ENCODE measurements around the gene SMIM24. TPM values are rescaled to one million over a fixed set of nuclear protein-coding genes. Genes with fewer than 3 reads are reported as not detected.
A peak's percentile ranks its signal among the peaks of the same experiment; 100 is the strongest.

SMIM24 gene
- total and polyA plus RNA-seq, 4 donors = 0.10 to 0.22 (median 0.15) TPM; not detected in 1

GRCh38 chr19:3499738-3500428 is 19.6 kb upstream of the SMIM24 start:
- H3K9ac ChIP-seq (ENCODE audit: insufficient read depth in 1 of 2, low read length in 2 of 2) = peak overlapping the region; percentile 79 to 92
- peaks cover 0 to 3% (median 0%) of the 10 kb centered on the region in 4 donors for H3K9me3 ChIP-seq (ENCODE audit: control insufficient read depth in 4 of 4, insufficient read depth in 3 of 4, low read length in 3 of 4)
- no peaks in the 10 kb centered on the region for H3K27me3 ChIP-seq (ENCODE audit: control insufficient read depth in 3 of 3, insufficient read depth in 3 of 3, low read length in 2 of 3)
- H3K4me3 ChIP-seq = peak overlapping the region; percentile 74
- WGBS, 2 donors = 22 to 25% methylated on average over 18 of the region's 18 CpGs
- ATAC-seq (ENCODE audit: insufficient read depth, low FRiP score) (no peak), DNase-seq (no peak)
- peaks cover 0 to 10% (median 4%) of the 10 kb centered on the region in 5 donors for H3K4me1 ChIP-seq (ENCODE audit: control insufficient read depth in 5 of 5, insufficient read depth in 5 of 5, low read length in 5 of 5)
- TF ChIP-seq CTCF (IDR thresholded peaks at IDR 0.05; ENCODE audit: control extremely low read depth, extremely low read depth) = no peak
- H3K36me3 ChIP-seq (ENCODE audit: control insufficient read depth in 4 of 4, insufficient read depth in 4 of 4, low read length in 4 of 4) = peaks cover 4 to 15% (median 9%) of the 10 kb centered on the region in 4 donors
- peak overlapping the region; percentile 71 to 92 for H3K27ac ChIP-seq (ENCODE audit: low read depth in 1 of 2, low read length in 1 of 2)

GRCh38 chr19:3497757-3498520 is 17.6 kb upstream of the SMIM24 start:
- peaks cover 0 to 3% (median 0%) of the 10 kb centered on the region in 4 donors for H3K9me3 ChIP-seq (ENCODE audit: control insufficient read depth in 4 of 4, insufficient read depth in 3 of 4, low read length in 3 of 4)
- H3K36me3 ChIP-seq (ENCODE audit: control insufficient read depth in 4 of 4, insufficient read depth in 4 of 4, low read length in 4 of 4) = peaks cover 6 to 26% (median 12%) of the 10 kb centered on the region in 4 donors
- WGBS, 2 donors = 94 to 96% methylated on average over 5 of the region's 5 CpGs
- TF ChIP-seq CTCF (IDR thresholded peaks at IDR 0.05; ENCODE audit: control extremely low read depth, extremely low read depth) = no peak
- peaks cover 0 to 10% (median 4%) of the 10 kb centered on the region in 5 donors for H3K4me1 ChIP-seq (ENCODE audit: control insufficient read depth in 5 of 5, insufficient read depth in 5 of 5, low read length in 5 of 5)
- H3K27me3 ChIP-seq (ENCODE audit: control insufficient read depth in 3 of 3, insufficient read depth in 3 of 3, low read length in 2 of 3) = no peaks in the 10 kb centered on the region
- H3K27ac ChIP-seq (ENCODE audit: low read depth in 1 of 2, low read length in 1 of 2) = no peak overlapping the region
- no peak for ATAC-seq (ENCODE audit: insufficient read depth, low FRiP score)
- H3K9ac ChIP-seq (ENCODE audit: insufficient read depth in 1 of 2, low read length in 2 of 2) = no peak overlapping the region
- no peak overlapping the region for H3K4me3 ChIP-seq
- no peak for DNase-seq

DNA sequence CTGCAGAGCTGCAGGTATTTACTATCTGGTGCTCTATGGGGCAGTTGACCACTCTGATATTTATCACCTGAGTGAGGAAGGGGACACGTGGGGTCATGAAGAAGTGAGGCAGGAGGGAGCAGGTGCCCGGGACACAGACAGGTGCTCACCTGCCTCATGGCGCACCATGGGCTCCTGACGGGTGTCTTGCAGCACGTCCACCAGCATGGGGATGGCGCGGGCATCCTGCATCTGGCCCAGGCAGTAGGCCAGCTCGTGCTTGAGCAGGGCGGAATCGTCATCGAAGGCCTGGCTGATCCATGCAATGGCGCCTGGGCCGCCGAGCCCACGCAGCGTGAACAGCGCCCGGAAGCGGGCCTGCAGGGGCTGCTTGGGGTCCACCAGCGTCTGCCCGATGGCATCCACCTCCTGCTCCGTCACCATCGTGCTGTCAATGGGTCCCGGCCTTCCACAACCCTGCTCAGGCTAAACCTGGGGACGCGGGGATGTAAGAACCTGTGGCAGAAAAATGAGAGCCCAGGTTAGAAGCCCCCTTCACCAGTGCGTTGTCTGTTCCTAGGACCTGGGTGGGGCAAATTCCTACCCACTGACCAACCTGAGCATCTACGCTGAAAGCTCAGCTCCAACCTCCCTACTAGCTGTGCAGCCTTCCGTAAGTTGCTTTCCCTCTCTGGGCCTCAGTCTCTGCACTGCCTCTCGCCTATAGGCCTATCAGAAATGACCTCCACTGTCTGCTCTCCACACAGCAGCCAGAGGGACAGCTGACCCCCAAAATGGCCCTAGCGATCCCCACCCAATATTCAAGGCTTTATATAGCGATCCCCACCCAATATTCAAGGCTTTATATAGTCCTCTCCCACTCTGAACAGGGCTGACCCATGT is 16.3 kb upstream of the SMIM24 start:
- H3K27ac ChIP-seq (ENCODE audit: low read depth in 1 of 2, low read length in 1 of 2) = no peak overlapping the region
- ATAC-seq (ENCODE audit: insufficient read depth, low FRiP score) (no peak), DNase-seq (no peak)
- H3K27me3 ChIP-seq (ENCODE audit: control insufficient read depth in 3 of 3, insufficient read depth in 3 of 3, low read length in 2 of 3) = no peaks in the 10 kb centered on the region
- no peak overlapping the region for H3K4me3 ChIP-seq
- H3K4me1 ChIP-seq (ENCODE audit: control insufficient read depth in 5 of 5, insufficient read depth in 5 of 5, low read length in 5 of 5) = peaks cover 0 to 10% (median 4%) of the 10 kb centered on the region in 5 donors
- peaks cover 0 to 3% (median 0%) of the 10 kb centered on the region in 4 donors for H3K9me3 ChIP-seq (ENCODE audit: control insufficient read depth in 4 of 4, insufficient read depth in 3 of 4, low read length in 3 of 4)
- 97 to 98% methylated on average over 32 of the region's 32 CpGs for WGBS, 2 donors
- no peak overlapping the region for H3K9ac ChIP-seq (ENCODE audit: insufficient read depth in 1 of 2, low read length in 2 of 2)
- no peak for TF ChIP-seq CTCF (IDR thresholded peaks at IDR 0.05; ENCODE audit: control extremely low read depth, extremely low read depth)
- peaks cover 6 to 39% (median 12%) of the 10 kb centered on the region in 4 donors for H3K36me3 ChIP-seq (ENCODE audit: control insufficient read depth in 4 of 4, insufficient read depth in 4 of 4, low read length in 4 of 4)

Data from lung (tissue), 12 donors.